ENCODE measurements around the gene EFCAB11. TPM values are rescaled to one million over a fixed set of nuclear protein-coding genes. Genes with fewer than 3 reads are reported as not detected.

The EFCAB11 gene
- total and polyA plus RNA-seq, 2 of the 4 experiments (the other 2 are of a cell fraction) = 2.2 to 5.3 TPM

DNA sequence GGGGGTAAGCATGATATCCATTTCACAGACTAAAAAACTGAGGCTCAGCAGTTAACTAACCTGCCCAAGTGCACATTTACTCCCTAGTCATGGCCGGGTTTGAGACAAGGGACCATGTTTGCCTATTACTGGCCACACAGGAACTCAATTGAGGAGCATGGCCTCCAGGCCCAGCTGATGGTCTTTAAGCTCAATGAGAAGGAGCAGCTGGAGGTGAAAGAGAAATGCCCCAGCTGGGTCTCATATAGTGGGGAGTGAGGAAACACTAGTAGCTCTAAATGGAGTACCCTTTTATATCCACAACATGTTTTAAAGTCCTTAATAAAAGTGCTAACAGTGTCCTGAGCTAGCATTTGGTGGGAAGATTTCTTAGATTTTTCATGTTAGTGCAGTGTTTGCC lies 2.8 kb upstream of the EFCAB11 start:
- TF ChIP-seq POLR2A (IDR thresholded peaks at IDR 0.05; ENCODE audit: low read depth, low read length) (no peak), MXI1 (IDR thresholded peaks at IDR 0.05; ENCODE audit: borderline replicate concordance, low read depth, low read length) (no peak), CEBPB (IDR thresholded peaks at IDR 0.05; ENCODE audit: low read depth, low read length) (no peak), CHD1 (IDR thresholded peaks at IDR 0.05; ENCODE audit: low read depth, low read length) (no peak), RFX5 (IDR thresholded peaks at IDR 0.05; ENCODE audit: low read depth, low read length) (no peak), RCOR1 (IDR thresholded peaks at IDR 0.05; ENCODE audit: insufficient replicate concordance, low read length) (no peak), SMC3 (IDR thresholded peaks at IDR 0.05; ENCODE audit: low read depth, low read length) (no peak), USF2 (IDR thresholded peaks at IDR 0.05; ENCODE audit: low read depth, low read length) (no peak), CTCF (conservative IDR thresholded peaks at IDR 0.05; ENCODE audit: low read depth, low read length) (no peak), NFE2L2 (IDR thresholded peaks at IDR 0.05; ENCODE audit: low read depth, low read length) (no peak)
- TF ChIP-seq, protein P1, sequence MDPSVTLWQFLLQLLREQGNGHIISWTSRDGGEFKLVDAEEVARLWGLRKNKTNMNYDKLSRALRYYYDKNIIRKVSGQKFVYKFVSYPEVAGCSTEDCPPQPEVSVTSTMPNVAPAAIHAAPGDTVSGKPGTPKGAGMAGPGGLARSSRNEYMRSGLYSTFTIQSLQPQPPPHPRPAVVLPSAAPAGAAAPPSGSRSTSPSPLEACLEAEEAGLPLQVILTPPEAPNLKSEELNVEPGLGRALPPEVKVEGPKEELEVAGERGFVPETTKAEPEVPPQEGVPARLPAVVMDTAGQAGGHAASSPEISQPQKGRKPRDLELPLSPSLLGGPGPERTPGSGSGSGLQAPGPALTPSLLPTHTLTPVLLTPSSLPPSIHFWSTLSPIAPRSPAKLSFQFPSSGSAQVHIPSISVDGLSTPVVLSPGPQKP (IDR thresholded peaks at IDR 0.05; ENCODE audit: borderline replicate concordance, low read depth, low read length) = no peak
- Histone ChIP-seq H3K14ac (replicated peaks; ENCODE audit: low read depth, low read length) (peak overlapping the region; percentile 56; the same call in 1 of the 2 replicates), H3K9me3 (ENCODE audit: control insufficient read depth, insufficient read depth, low read length) (no peaks in the 10 kb centered on the region), H3K9ac (ENCODE audit: low read depth, low read length) (no peak overlapping the region), H3K56ac (ENCODE audit: extremely low read depth, insufficient read depth, low read length) (no peak overlapping the region), H3K27me3 (ENCODE audit: control insufficient read depth, insufficient read depth, low read length) (no peaks in the 10 kb centered on the region), H2BK5ac (ENCODE audit: low read depth, low read length, poor library complexity, severe bottlenecking) (no peak overlapping the region), H2AK5ac (ENCODE audit: low read depth, low read length) (peak overlapping the region; percentile 45; the same call in 1 of the 2 replicates), H3K9me1 (ENCODE audit: insufficient read depth, low read length) (peaks cover 10% of the 10 kb centered on the region), H2AK9ac (replicated peaks; ENCODE audit: low read depth, low read length, poor library complexity) (no peak overlapping the region), H4K20me1 (ENCODE audit: insufficient read depth, low read length) (no peaks in the 10 kb centered on the region), H4K5ac (ENCODE audit: low read depth, low read length) (no peak overlapping the region), H3K4ac (ENCODE audit: low read depth, low read length) (peak overlapping the region; percentile 33; the same call in 1 of the 2 replicates), H2BK120ac (ENCODE audit: low read depth, low read length) (no peak overlapping the region), H3K4me3 (ENCODE audit: insufficient read depth, low read depth, low read length) (no peak overlapping the region), H3K36me3 (ENCODE audit: control insufficient read depth, insufficient read depth, low read length) (peaks cover 3% of the 10 kb centered on the region; the same call in 1 of the 2 replicates), H2AFZ (replicated peaks; ENCODE audit: low read length, poor library complexity) (no peak overlapping the region), H3K4me1 (ENCODE audit: control insufficient read depth, insufficient read depth, low read length) (peaks cover 3% of the 10 kb centered on the region; the same call in 1 of the 2 replicates), H2BK20ac (ENCODE audit: low read depth, low read length) (no peak overlapping the region), H3K79me1 (ENCODE audit: low read depth in 1 of 2, low read length in 2 of 2) (peaks cover 34 to 58% of the 10 kb centered on the region in 2 experiments), H3K18ac (ENCODE audit: low read depth, low read length) (no peak overlapping the region), H3K27ac (ENCODE audit: insufficient read depth, low read length) (no peak overlapping the region), H3K4me2 (ENCODE audit: low read depth, low read length) (peak overlapping the region; percentile 20; the same call in 1 of the 2 replicates), H4K91ac (ENCODE audit: insufficient read depth, low read depth, low read length) (no peak overlapping the region), H3K23ac (ENCODE audit: low read depth, low read length) (peak overlapping the region; percentile 62), H2BK15ac (ENCODE audit: low read depth, low read length) (no peak overlapping the region), H4K8ac (ENCODE audit: low read depth in 2 of 2, low read length in 2 of 2) (no peak overlapping the region)
- POLR2A ChIA-PET (ENCODE audit: unreplicated experiment) = no interaction called here
- no peak for DNase-seq
- ATAC-seq (ENCODE audit: low read depth) = no peak
- BruUV-seq (replicated peaks) = no TSS peak
- intact Hi-C loops (cut with micrococcal nuclease) = no loop called here
- dilution Hi-C loops (cut with HindIII; ENCODE audit: low sequenced_read_pairs, unreplicated experiment) = no loop called here
- in situ Hi-C loops (cut with MboI; ENCODE audit: low sequenced_read_pairs) = no loop called here
- WGBS, 2 experiments (ENCODE audit: extremely low coverage in 2 of 2, insufficient read length in 1 of 2) = no CpG with 5 or more reads among the region's 1 CpG
- CTCF ChIA-PET = interaction anchor here (1.9 kb wide), 1 partner anchor 16 kb away, joined by 7 read pairs; no protein-coding TSS in a partner anchor
